Cerebellar nuclear complex (tissue), 1 donor: ENCODE data around the gene VGLL4.
"Not testable (repeated sequence)": the region's sequence is repeated elsewhere in the genome, so short reads cannot be mapped to it uniquely, and the experiment has no call there.

ENCODE experiments used
- DNase-seq, 2 experiments: peaks; one replicate each; lab custom pipeline; 2025; lab: John Stamatoyannopoulos, UW

VGLL4 gene

GRCh38 chr3:11532931-11533391 lies 110.8 kb downstream of the VGLL4 start:
- no peak for DNase-seq

- no peak for DNase-seq
Measured at GRCh38 chr3:11530153-11530721, 113.5 kb downstream of the VGLL4 start.

GRCh38 chr3:11529281-11529680 lies 114.4 kb downstream of the VGLL4 start:
- DNase-seq, result no peak

- not testable (repeated sequence) for DNase-seq
Measured at GRCh38 chr3:11526121-11526520, 117.6 kb downstream of the VGLL4 start.

GRCh38 chr3:11523572-11524101 lies 120.1 kb downstream of the VGLL4 start:
- no peak for DNase-seq

- no peak for DNase-seq
Measured at GRCh38 chr3:11522953-11523571, 120.7 kb downstream of the VGLL4 start.

GRCh38 chr3:11522398-11522715 lies 121.4 kb downstream of the VGLL4 start:
- no peak for DNase-seq

- DNase-seq, result no peak
Measured at GRCh38 chr3:11521167-11521566, 122.5 kb downstream of the VGLL4 start.

- DNase-seq, result no peak
Measured at GRCh38 chr3:11517601-11518000, 126.1 kb downstream of the VGLL4 start.

- no peak for DNase-seq
Measured at GRCh38 chr3:11514191-11514821, 129.4 kb downstream of the VGLL4 start.

GRCh38 chr3:11513817-11514135 lies 129.9 kb downstream of the VGLL4 start:
- no peak for DNase-seq

- not testable (repeated sequence) for DNase-seq
Measured at GRCh38 chr3:11513125-11513816, 130.4 kb downstream of the VGLL4 start.

- DNase-seq, result not testable (repeated sequence)
Measured at GRCh38 chr3:11511606-11512005, 132.1 kb downstream of the VGLL4 start.

- no peak for DNase-seq
Measured at GRCh38 chr3:11510356-11510755, 133.4 kb downstream of the VGLL4 start.

- DNase-seq, result no peak
Measured at GRCh38 chr3:11510001-11510340, 133.7 kb downstream of the VGLL4 start.

- DNase-seq, result no peak
Measured at GRCh38 chr3:11509173-11510000, 134.3 kb downstream of the VGLL4 start.

GRCh38 chr3:11508346-11509172 lies 135.2 kb downstream of the VGLL4 start:
- no peak for DNase-seq

- no peak for DNase-seq
Measured at GRCh38 chr3:11507719-11508118, 136.0 kb downstream of the VGLL4 start.
